ENCODE measurements around the gene PCA3.

Gene PCA3

GRCh38 chr9:76756268-76756640 lies 8.0 kb upstream of the PCA3 start:
- peak; percentile 7 for DNase-seq (ENCODE audit: insufficient read length, low spot score)

GRCh38 chr9:76756941-76757673 lies 7.1 kb upstream of the PCA3 start:
- FAIRE-seq, result no peak
- no peak for DNase-seq (ENCODE audit: insufficient read length, low spot score)

More at GRCh38 chr9:76756268-76756640, 8.0 kb upstream of the PCA3 start:
- no peak for FAIRE-seq

DNA sequence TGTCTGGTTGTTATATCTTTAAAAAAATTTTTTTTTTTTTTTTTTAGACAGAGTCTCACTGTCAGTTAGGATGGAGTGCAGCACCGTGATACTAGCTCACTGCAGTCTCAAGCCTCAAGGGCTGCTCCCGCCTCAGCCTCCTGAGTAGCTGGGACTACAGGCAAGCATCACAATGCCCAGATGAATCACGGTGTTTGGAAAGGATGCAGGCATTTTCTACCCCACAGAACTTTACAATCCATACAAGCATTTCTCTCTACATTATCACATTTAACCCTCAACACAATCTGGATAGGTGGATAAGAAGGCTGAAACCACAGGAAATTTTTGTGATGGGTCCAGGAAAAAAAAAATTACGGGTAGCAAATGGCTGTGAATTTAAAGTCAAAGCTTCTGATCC lies 5.8 kb upstream of the PCA3 start:
- no peak for FAIRE-seq
- DNase-seq (ENCODE audit: insufficient read length, low spot score), result no peak

- no peak for FAIRE-seq
- no peak for DNase-seq (ENCODE audit: insufficient read length, low spot score)
Measured at GRCh38 chr9:76759732-76760131, 4.5 kb upstream of the PCA3 start.

DNA sequence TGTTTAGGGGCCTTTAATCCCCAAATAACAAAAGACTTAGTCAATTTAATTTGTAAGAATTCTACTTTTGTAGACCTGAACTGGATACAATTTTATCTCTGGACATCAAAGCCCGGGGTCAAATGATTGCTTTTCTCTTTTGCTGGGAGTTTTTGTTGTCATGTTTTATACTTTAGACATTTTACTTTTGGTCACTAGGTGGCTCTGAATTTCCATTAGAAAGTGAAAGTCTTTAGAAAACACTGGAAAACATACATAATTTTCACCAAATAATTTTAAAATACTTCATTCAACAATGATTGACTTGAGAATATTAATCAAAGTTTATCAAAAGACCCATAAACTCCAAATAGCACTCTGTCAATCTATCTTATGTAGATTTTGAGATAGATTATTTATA lies 2.8 kb upstream of the PCA3 start:
- FAIRE-seq (no peak), DNase-seq (ENCODE audit: insufficient read length, low spot score) (peak; percentile 15)

DNA sequence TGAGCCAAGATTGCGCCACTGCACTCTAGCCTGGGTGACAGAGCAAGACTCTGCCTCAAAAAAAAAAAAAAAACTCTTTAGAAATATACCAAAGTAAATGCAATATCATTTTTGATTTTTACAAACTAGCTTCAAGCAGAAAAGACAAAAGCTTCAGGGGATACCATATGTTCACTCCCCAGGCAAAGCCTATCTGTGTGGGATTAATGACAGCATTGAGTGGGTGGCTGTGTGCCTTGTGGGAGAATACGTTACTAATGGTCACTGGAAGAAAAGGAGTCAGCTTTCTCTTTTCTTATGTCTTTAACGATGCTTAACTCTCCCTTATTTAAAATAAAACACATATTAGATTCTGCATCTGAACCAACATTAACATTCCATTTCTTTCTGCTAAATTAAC lies 1.9 kb downstream of the PCA3 start:
- FAIRE-seq, result no peak

GRCh38 chr9:76772686-76773445 lies 8.6 kb downstream of the PCA3 start:
- DNase-seq (ENCODE audit: insufficient read length, low spot score) (no peak), FAIRE-seq (no peak)

More for the DNA sequence above, 1.9 kb downstream of the PCA3 start:
- no peak for DNase-seq (ENCODE audit: insufficient read length, low spot score)

GRCh38 chr9:76784881-76785280 lies 20.6 kb downstream of the PCA3 start:
- FAIRE-seq (no peak), DNase-seq (ENCODE audit: insufficient read length, low spot score) (no peak)

DNA sequence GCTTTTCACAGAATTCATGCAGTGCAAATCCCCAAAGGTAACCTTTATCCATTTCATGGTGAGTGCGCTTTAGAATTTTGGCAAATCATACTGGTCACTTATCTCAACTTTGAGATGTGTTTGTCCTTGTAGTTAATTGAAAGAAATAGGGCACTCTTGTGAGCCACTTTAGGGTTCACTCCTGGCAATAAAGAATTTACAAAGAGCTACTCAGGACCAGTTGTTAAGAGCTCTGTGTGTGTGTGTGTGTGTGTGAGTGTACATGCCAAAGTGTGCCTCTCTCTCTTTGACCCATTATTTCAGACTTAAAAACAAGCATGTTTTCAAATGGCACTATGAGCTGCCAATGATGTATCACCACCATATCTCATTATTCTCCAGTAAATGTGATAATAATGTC lies 21.3 kb downstream of the PCA3 start:
- DNase-seq (ENCODE audit: insufficient read length, low spot score), result no peak
- FAIRE-seq, result no peak

DNA sequence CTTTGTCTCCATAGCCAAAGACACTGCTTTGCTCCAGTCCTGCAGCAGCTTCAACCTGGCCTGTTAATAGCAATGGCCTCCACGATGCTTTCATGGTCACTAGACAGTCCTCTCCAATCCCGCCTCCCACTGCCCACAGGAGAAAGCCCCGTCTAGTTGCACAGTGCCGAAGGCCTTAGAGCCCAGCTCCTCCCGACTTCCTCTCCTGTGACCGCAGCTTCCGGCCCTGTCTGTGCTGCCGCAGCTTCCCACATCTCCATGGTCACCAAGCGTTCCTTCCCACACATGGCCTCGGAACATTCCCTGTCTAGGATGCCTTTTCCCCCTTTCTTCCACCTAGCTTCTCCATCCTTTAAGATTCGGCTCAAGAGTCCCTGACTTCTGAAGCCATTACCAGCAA lies 23.4 kb downstream of the PCA3 start:
- no peak for DNase-seq (ENCODE audit: insufficient read length, low spot score)
- FAIRE-seq, result no peak

- FAIRE-seq, result no peak
- no peak for DNase-seq (ENCODE audit: insufficient read length, low spot score)
Measured at GRCh38 chr9:76789840-76790239, 25.6 kb downstream of the PCA3 start.

GRCh38 chr9:76793784-76794431 lies 29.7 kb downstream of the PCA3 start:
- FAIRE-seq, result no peak
- DNase-seq (ENCODE audit: insufficient read length, low spot score), result no peak

- DNase-seq (ENCODE audit: insufficient read length, low spot score), result no peak
- no peak for FAIRE-seq
Measured at GRCh38 chr9:76796296-76796695, 32.1 kb downstream of the PCA3 start.

GRCh38 chr9:76798527-76798926 lies 34.3 kb downstream of the PCA3 start:
- no peak for FAIRE-seq
- no peak for DNase-seq (ENCODE audit: insufficient read length, low spot score)

DNA sequence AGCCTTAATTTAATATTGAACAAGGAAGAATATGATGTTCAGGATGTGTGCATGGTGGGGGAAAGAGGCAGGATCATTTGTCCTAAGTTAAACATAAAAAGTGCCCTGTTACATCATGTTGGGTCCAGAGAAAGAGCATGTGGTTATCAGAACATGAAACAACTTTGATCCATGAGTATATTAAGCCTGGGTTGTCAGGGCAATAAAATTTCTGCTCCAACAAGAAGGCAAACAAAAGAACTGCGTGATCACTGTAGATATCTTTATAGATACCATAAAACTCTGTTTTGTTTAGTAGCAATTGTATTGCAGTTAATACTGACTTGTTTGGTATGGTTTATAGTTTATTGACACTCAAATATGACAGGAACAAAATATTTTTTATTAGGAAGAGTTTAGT lies 35.2 kb downstream of the PCA3 start:
- FAIRE-seq (no peak), DNase-seq (ENCODE audit: insufficient read length, low spot score) (no peak)

- no peak for FAIRE-seq
- DNase-seq (ENCODE audit: insufficient read length, low spot score), result no peak
Measured at GRCh38 chr9:76800901-76801300, 36.7 kb downstream of the PCA3 start.

DNA sequence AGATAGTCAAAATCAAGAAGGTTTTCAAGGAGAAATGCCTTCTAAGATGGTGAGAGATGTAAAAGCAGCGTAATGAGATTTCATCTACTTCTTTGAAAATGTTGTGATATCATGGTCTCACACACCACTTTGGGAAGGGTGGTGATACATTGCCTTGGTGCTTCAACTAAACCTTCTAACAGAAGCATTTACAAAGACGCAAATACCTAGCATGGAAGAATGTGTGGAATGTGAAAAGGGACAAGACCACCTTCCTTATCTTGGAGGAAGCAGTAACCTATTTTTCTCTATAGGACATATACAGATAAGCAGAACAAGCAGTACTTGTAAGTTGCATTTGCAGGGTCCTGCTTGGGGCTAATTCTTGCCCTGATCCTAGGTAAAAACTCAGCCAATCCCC lies 38.8 kb downstream of the PCA3 start:
- DNase-seq (ENCODE audit: insufficient read length, low spot score) (no peak), FAIRE-seq (no peak)

DNA sequence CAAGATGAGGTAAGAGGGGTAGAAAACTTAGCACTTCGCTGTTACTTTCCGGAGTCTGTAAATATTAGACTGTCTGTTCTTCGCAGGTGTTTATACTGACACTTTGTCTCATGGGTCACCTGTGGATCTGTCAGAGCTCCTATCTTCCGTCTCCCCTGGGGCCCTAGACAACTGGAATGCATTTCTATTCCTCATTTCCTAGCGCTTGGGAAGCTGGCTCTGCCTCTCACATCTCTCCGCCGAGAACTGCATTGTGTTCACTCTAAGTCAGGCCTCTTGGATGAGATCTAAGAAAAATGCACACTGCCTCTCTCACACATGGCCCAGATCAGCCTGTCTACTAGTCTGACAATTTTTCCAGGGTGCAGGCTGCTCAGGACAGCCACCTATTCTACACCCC lies 39.5 kb downstream of the PCA3 start:
- FAIRE-seq, result no peak
- DNase-seq (ENCODE audit: insufficient read length, low spot score), result no peak

DNA sequence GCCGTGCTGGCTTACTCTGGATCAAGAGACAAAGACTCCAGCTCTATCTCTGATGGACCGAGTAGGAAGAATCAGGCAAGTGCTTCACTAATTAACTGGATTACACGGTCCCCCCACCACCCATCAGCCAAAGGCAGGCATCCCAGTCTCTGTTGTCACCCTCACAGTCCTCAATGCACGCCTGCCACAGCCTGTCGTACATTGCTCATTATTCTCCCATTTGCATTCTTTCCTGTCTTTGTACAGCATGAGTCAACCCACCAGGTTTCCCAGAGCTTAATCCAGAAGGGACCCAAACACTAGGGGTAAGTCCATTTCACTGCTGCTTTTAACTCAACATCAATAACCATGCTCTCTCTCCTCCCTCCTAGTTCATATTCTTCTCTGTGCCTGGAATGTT lies 44.4 kb downstream of the PCA3 start:
- DNase-seq (ENCODE audit: insufficient read length, low spot score), result no peak
- FAIRE-seq, result no peak

- peak; percentile 65 for FAIRE-seq
Measured at GRCh38 chr9:76810377-76810957, 46.2 kb downstream of the PCA3 start.

DNA sequence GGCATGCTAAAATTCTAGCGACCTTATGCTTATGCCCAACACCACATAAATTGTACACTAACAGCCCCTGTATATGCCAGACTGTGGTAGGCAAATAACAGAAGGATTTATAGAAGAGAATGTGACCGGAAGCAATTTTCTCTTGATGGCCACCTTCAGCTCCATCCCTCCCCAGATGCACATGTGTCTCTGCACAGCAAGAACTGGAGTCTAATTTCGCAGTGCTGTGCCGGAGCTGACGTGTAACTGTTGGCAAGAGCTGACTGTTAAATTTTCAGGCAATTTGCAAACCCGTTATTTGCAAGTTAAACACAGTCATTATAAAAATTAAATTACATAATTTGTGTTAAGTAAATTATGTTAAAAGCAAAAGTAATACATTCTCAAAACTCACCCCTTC lies 48.4 kb downstream of the PCA3 start:
- FAIRE-seq, result no peak
- DNase-seq (ENCODE audit: insufficient read length, low spot score), result no peak

More at GRCh38 chr9:76810377-76810957, 46.2 kb downstream of the PCA3 start:
- DNase-seq (ENCODE audit: insufficient read length, low spot score), result peak; percentile 27
